Activated CD8-positive, alpha-beta memory T cell treated with anti-CD3 and anti-CD28 coated beads, Interleukin-2, amount 50 U/mL, for 4 hours (primary cell): ENCODE data around the gene PMPCB.
A peak's percentile ranks its signal among the peaks of the same experiment; 100 is the strongest.
"Not testable (repeated sequence)": the region's sequence is repeated elsewhere in the genome, so short reads cannot be mapped to it uniquely, and the experiment has no call there.

ENCODE experiments used
- DNase-seq: peaks from one replicate; pipeline ENCODE4 v3.0.0-alpha.2; 2020

The PMPCB gene, protein sequence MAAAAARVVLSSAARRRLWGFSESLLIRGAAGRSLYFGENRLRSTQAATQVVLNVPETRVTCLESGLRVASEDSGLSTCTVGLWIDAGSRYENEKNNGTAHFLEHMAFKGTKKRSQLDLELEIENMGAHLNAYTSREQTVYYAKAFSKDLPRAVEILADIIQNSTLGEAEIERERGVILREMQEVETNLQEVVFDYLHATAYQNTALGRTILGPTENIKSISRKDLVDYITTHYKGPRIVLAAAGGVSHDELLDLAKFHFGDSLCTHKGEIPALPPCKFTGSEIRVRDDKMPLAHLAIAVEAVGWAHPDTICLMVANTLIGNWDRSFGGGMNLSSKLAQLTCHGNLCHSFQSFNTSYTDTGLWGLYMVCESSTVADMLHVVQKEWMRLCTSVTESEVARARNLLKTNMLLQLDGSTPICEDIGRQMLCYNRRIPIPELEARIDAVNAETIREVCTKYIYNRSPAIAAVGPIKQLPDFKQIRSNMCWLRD

DNA sequence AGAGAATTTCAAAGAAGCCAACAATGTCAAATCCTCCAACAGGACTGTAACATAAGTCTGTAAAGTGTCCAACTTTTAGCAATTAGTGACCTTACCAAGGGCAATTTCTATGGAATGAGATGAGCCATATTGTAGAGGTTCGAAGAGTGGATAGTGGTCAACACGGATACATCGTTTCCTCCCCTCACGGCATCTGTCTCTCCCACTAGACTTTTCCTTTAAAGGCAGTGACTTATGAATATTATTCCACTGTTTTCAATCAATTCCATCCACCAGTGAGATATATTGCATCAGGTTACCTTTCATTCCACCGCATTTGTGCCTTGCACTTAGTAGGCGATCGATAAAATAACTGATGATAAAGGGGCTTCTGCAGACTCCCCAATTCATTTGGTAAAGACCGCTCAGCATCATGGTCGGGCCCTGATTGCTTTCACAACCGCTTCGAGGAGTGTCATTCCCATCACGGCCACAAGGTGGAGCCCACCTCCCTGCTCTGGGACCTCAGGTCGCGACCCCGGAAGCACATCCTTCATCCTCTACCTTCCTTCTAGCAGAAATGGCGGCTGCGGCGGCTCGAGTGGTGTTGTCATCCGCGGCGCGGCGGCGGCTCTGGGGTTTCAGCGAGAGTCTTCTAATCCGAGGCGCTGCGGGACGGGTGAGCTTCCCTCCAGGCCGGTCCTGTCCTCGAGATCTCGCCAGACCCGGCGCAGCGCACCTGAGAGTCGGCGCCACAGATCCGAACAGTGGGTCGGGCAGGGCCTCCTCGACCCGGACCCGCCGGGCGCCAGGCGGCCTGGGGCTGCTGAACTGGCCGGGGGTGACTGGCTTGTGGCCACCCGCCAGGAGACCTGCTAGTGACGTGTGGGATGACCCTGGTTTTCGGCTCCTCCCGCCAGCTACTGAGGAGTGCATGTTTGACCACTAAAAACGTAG, at the start of gene PMPCB:
Gene PMPCB (plus strand): TSS at position 535 of the 936 bp plus-strand sequence. CDS start 25 bp downstream, at position 560.
- peak; percentile 97 for DNase-seq

DNA sequence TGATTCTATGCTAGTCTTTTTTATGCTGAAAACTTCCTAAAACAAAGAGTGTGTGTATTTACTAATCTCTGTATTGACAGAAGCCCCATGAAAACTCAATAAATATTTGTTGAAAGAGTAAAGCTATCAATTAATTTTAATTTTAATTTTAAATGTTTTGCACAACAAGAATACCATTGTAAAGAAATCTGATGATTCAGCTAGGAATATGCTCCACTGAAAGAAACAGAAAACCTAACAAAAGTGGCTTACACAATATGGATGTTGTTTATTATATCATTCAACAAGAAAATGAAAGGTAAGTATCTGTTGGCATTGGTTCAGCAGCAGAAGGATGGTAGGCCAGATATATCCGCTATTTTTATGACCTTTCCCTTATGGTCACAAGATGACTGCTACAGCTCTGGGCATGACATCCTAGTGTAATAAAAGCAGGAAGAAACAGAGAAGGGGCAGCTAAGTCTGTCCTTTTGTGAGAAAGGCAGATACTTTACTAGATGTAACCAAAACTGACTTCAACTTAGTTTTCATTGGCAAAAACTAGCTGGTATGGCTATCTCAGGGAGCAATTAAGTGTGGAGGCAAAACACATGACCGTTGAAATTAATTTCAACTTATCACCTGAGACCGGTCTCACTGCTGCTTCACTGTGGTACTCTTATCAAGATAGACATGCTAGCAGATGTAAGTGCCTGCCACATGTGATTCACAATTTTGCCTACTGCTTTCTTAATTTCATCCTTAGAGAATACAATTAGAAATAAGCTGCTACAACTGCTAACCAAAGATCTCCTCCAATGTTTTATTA, 43.3 kb upstream of the PMPCB start:
- not testable (repeated sequence) for DNase-seq

DNA sequence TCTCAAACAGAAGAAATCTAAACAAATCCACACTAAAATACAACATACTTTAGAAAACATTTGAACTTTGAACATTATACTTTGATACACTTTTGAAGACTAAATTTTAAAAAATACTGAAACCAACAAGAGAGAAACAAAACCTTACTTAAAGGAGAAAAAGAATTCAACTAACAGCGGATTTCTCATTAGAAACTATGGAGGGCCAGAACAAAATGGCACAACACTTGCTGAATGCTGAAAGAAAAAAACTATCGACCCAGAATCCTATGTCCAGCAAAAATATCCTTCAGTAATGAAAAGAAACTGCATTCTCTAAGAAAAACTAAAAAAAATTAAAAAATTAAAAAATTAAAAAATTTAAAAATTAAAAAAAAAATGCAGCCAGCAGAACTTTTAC, 33.2 kb upstream of the PMPCB start:
- not testable (repeated sequence) for DNase-seq

DNA sequence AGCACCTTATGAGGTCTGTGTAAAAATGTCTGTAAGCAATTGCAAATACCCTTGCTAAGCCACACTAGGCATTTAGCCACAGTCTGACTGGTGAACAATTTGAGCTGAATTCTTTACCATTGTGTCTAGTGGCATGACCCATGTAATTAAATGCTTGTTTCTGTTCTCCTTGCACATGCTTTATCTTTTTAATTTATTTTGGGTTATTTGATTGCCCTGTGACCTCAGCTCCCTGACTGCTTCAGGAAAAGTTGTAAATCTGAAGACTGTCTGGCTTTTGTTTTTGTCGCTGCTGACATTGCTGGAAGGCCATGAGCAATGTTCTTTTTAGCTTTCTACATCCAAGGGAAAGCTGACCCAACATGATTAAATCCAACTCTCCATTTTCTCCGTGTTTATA, 31.0 kb upstream of the PMPCB start:
- DNase-seq, result not testable (repeated sequence)

DNA sequence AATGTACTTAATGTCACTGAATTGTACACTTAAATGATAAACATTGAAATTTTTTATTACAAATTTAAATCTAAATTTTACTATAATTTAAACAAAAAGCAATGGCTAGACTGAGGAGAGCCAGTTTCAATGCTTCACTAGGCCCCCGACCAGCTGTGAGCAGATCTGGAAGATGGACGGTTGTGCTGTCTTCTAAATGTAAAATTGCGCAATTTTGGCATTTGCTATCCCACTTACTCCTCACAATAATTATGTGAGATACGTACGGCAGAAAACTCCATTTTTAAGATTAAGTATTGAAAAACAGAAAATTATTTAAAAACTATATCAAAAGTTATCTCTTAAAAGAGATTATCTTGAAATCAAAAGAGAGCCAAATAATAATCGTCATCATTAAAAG, 23.9 kb upstream of the PMPCB start:
- DNase-seq, result not testable (repeated sequence)

DNA sequence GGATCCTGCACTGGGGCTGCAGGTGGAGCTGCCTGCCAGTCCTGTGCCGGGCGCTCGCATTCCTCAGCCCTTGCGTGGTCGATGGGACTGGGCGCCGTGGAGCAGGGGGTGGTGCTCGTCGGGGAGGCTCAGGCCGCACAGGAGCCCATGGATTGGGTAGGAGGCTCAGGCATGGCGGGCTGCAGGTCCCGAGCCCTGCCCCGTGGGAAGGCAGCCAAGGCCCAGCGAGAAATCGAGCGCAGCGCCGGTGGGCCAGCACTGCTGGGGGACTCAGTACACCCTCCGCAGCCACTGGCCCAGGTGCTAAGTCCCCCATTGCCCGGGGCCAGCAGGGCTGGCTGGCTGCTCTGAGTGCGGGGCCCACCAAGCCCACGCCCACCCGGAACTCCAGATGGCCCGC, 22.4 kb upstream of the PMPCB start:
- DNase-seq, result not testable (repeated sequence)

DNA sequence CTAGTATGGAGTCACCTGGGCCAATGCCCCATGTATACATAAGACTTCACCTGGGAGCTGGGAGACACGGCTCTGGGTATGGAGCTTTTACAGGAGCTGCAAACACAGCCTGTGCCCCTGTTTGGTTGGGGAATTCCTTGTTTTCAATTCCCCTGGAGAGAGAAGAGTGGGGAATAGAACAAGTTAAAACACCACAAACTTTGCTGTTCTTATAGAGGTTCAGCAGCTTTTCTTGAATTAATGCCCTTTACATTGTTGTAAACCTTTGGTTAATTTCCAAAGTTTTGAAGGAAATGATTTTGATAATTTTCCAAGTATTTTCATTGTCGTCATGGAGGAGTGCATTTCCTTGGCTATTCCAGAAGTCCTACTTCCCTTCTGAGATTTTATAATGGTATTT, 19.0 kb upstream of the PMPCB start:
- DNase-seq, result not testable (repeated sequence)

DNA sequence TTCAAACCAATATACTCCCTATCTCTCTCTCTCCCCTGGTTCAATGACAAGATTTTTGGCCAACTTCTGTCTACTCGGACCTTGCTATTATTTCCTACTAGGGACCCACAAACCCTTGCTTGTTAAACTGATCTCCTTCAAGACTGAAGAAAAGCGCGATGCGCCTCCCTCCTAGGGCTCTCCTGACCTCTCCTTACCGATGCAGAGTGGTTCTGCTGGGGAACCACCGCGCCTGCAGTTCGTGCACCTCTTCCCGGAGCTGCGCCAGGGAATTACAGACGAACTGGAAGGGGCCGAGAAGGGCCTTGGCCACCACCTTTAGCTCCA, 17.6 kb upstream of the PMPCB start:
- DNase-seq, result not testable (repeated sequence)

DNA sequence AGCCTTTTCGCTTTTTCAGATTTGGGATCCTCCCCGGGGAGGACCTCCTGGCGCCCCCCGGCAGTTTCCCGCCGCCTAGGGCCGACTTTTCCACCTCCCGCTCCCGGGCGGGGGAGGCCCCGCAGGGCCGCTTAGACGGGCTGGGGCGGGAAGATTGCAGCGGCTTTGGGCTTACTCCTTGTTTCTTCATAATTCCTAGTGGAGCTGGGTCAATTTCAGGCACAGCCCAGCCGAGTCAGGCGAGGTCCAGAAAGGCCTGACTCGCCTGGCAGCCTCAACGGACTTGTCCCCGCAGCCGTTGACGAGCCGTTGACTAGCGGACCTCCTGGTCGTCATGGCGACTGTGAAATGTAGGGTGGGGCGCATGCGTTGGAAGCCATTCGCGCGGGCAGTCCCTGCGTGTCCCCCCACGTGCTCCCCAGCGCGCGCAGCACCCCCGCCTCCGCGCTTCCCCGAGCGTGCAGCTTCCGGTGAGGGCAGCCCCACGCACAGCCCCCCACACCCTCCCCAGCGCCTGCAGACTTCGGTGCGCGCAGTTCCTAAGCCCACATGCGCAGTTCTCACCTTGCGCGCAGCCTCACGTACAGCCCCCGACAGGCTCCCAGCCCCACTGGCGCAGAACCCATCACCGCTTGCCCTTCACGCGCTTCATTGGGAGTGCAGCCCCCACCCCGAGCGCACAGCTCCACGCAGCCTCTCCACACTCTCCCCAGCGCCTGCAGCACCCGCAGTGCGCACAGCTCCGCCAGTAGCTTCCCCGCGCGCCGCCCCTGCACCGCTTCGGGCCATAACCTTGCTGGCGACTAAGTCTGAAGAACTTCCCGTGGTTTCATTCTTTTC, 17.1 kb upstream of the PMPCB start:
- peak; percentile 94 for DNase-seq

DNA sequence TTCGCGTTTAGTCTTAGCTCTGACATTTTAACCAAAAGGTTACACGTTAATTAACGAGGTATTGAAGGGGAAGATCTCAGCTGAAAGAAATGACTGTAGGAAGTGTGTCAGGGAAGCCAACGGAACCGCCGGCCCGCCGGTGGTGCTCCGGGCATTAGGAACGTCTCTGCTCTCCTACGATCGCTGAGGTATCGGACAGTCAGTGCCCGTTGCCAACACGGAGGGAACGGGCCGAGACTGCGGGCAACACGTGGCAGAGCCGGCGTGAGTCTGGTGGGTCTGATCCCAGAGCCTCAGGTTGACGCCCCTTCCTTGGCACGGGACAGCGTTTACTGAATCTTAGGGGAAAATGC, 16.5 kb upstream of the PMPCB start:
- DNase-seq, result peak; percentile 24

DNA sequence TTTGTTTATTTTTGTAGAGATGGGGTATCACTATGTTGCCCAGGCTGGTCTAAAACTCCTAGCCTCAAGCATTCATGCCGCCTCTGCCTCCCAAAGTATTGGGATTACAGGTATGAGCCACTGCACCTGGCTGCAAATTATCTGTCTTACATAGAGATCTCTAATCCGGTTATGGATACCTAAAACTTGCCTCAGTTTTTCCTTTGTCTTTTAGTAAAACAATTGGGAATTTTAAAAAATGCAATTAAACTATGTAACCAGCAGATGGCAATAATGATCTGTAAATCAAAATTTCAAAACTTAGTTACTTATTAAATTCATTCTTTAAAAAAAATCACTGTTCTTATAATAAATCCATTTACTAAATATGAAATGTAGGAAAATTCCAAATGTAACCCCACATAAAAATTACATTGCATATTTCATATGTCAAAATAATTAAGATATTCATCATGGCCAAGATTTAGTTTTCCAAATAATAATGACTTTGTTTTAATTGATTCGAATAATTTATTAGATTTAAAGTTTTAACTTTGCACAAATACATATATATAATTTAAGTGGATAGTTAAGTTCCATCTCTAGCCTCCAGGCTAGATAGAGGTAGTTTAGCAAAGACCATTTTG, 14.3 kb upstream of the PMPCB start:
- not testable (repeated sequence) for DNase-seq

DNA sequence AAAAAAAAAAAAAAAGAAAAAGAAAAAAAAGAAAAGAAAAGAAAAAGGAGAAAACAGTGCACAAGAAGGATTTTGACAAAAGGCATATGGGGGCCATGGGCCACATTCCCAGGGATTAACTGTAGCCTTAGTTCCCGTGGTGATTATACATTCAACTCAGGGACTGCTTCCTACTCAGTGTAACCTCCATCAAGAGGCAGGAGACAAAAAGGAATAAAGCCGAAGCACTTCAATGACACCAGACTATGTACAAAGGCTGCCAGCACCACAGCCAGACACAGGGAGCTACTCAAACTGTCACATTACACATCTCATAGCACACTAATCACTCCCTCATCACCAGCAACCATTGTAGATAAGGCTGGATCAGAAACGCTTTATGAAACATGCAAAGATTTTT, 5.1 kb upstream of the PMPCB start:
- DNase-seq, result no peak

DNA sequence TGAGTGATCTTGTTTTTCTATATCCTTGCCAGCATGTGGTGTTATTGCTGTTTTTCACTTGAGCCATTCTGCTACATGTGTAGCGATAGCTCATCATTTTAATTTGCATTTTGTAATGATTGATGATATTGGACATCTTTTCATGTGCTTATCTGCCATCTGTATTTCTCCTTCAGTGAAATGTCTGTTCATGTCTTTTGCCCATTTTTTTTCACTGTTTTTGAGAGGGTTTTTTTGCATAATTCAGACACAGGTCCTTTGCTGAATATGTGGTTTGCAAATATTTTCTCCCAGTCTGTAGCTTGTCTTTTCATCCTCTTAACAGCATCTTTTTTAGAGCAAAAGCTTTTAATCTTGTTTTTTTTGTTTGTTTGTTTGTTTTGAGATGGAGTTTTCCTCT, 3.7 kb upstream of the PMPCB start:
- DNase-seq, result no peak

DNA sequence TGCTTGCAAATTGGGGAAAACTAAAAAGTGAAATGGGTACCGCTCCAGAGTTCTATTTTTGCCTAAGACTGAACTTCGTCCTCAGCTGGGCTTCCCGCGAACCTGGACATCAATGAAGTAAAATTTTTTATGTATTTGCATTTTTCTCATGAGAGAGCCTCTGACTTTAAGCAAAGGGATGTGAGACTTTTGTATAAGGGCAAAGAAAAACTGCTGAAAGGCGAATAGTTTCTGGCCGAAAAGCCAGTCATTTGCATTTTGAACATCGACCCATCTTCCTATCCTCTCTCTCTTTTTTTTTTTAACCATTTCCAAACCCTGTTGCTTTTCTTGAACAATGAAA, 573 bp downstream of the PMPCB start:
- DNase-seq, result no peak

DNA sequence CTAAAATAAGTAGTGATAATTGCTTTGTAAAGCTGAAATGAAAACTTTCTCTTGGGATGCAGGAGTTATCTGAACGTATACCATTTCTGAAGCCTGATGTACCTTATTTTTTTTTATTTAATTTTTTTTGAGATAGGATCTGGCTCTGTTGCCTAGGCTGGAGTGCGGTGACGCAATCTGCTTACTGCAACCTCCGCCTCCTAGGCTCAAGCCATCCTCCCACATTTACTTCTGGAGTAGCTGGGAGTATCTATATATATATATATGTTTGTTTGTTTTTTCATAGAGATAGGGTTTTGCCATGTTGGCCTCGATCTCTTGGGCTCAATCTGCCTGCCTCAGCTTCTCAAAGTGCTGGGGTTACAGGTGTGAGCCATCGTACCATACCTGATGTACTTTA, 2.4 kb downstream of the PMPCB start:
- no peak for DNase-seq

DNA sequence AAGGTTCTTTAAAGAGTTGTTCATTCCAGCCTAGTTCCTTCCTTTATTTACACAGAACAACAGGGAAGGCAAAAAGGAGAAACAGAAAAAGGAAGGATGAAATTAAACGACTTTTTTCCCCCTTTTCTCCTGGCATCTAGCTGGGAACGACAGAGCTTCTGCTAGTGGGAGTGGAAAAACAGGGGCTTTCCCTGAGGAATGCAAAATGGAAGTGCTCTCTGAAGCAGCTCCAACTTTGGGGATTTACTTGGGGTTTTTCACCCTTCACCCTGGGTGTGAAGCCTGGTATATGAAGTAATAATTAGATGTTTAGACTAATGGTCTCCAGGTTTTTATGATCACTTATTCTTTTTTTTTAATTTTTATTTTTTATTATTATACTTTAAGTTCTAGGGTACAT, 4.2 kb downstream of the PMPCB start:
- no peak for DNase-seq

DNA sequence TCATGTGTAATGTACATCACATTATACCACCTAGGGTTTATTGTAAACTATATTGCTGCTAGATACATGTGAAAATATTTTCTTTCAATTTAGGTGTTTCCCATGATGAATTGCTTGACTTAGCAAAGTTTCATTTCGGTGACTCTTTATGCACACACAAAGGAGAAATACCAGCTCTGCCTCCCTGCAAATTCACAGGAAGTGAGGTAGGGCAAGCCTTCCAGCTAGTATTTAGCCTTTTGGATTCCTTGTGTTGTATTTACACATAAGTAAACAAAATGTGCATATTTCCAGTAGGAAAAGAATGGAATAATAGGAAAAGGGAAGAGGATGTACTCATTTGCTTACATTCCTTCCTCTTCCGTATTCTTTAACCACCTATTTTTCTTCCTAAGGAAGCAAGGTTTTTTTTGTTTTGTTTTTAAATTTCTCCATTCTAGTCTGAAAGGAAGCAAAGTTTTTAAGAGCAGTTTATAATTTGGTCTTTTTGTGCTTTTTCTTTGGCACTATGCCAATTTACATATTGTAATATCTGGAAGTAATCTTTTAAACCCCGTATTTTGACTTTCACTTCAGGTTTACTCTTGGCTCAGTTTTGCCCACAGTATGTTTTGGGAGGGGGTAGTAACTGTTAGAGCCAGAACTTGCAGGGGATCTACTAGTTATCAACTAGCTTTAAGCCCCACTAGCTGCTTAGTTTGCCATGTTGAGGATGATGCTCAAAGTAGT, 10.4 kb downstream of the PMPCB start:
- DNase-seq, result no peak

DNA sequence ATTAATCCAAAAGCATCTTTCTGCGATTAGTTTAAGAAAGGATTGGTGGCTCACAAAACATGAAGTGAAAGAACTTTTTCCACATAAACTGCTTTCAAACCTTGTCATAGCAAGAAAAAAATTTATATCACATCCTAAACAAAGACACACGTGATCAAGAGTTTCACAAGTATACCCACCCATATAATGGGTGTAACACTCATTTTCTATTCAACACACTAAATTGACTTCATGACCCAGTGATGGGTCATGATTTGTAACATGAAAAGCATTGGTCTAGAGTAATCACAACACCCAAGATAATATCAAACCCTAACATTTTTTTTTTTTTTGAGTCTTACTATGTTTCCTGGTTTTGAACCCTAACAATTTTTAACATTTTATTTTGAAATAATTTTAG, 17.6 kb downstream of the PMPCB start:
- no peak for DNase-seq

DNA sequence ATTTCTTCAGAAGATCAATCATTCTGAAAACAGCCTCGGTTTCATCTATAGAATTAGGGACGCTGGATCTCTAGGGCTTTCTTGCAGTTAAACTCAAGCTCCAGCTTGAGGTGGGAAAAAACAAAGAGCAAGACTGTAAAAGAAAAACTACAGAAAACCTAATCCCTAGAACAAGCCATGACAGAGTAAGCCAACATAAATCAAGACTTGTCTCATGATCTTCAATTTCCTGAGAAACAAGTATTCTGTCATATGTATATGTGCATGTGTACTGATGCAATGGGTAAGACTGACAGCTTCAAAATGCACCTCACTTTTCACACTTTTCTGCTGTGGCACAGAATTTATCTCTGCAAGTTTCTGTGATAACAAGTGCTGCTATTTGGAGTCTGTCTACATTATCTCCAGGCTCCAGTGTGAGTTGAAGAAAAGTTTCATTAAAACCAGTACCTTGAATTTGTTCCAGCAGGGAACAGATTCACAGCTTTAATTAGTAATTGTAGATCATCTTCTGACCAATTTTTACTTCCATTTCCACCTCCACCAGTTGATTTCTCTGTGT, 19.2 kb downstream of the PMPCB start:
- no peak for DNase-seq

DNA sequence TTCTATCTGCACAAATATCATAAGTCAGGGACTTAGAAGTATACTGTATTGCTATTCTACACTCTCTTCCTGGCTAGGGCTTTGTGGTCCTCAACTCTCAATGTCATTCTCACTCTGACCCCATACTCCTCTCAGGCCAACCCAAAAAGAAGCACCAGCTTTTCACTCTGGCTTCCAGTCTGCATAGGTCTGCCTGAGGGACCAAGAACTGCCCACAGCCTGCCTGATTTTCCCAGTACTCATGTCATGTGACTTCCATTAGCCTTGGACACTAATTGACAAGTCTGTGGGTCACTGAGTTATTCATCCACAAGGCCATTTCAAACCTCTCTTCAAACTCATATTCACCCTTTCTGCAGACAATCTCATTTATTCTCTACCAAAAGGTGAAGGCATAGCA, 19.8 kb downstream of the PMPCB start:
- no peak for DNase-seq

DNA sequence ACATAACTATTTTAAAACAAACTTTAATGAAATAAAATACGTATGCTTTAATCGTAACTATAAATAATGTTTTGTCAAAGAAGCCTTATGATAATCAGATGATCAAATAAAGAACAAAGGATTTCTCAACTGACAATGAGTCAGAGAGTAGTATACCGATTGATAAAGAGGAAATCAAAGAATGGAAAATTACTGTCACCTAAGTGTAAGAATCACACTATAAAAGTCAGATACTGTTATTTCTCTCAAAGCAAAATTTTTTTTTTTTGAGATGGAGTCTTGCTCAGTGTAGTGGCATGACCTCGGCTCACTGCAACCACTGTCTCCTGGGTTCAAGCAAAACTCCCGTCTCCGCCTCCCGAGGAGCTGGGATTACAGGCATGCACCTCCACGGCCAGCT, 28.5 kb downstream of the PMPCB start:
- no peak for DNase-seq
